ENCODE measurements around the gene GEMIN5. TPM values are rescaled to one million over a fixed set of nuclear protein-coding genes. Genes with fewer than 3 reads are reported as not detected.

GEMIN5 gene
- total and polyA plus RNA-seq, 10 donors = 3.2 to 16.1 (median 13.8) TPM

DNA sequence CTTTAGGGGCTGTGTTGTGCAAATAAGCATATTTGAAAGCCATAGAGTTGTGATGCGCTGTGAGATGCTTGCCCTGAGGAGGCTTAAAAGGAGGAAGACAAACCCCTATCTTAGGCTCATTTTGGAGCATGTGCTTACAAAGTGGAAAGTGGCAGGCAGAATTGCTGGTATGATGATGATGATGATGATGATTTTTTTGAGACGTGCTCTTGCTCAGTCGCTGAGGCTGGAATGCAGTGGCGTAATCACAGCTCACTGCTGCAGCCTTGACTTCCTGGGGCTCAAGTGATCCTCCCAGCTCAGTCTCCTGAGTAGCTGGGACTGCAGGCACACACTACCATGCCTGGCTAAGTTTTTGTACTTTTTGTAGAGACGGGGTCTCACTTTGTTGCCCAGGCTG, 77.9 kb downstream of the GEMIN5 start:
- 24 to 31% (median 26%) methylated on average over 5 of the region's 5 CpGs for WGBS, 5 donors
- intact Hi-C loops (cut with DNase I; ENCODE audit: low total_unique reads) = loop anchor here (5.0 to 10.0 kb wide), 2 partner anchors 75 to 103 kb away; partner anchors contain the start of genes GEMIN5 and LARP1

DNA sequence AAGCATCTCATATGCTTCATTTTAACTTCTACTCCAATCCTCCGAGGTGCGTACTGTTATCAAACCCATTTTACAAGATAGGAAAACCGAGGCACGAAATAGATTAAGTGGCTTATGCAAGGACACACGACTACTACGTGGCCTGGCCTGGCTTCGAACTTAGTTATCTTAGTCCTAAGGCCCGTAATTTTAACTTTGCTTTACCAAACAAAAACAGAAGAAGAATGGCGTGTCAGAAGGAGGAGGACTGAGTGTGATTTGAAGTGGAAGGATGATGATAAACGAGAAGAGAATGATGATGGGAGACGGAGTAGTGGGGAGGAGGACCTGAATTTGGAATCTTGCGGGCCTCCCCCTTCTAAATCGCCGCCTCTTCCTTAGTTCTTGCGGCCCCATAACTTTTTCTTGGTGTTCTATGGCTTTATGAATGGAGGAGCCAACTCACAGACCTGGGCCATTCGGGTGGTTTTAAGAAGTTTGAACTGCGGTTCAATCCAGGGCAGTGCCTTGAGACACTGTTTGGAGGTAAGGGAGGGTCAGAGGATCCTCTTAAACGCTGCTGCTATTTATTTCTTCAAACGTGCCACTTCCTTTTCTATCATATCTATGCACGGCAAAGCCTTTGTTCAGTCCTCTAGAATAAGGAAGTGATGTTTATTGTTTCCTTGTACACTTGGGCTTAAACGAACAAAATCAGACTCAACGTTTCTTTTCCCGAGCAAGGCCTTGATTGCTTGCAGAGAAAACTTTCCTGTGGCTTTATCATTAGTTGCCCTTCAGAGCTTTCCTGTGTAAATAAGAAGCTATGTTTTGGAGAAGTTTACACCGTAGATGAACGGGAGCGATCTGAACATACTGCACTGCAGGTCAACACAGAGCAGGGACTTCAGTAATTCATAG, 78.8 kb downstream of the GEMIN5 start:
- no peaks in the 10 kb centered on the region for H3K9me3 ChIP-seq
- H3K27ac ChIP-seq = peak overlapping the region; percentile 92 to 100 (median 98)
- WGBS, 5 donors = 0 to 1% (median 1%) methylated on average over 26 of the region's 26 CpGs
- H3K36me3 ChIP-seq = peaks cover 0 to 13% (median 7%) of the 10 kb centered on the region in 6 donors
- no peaks in the 10 kb centered on the region for H3K27me3 ChIP-seq (replicated peaks in 1 of 7)
- peaks cover 27 to 63% (median 55%) of the 10 kb centered on the region in 6 donors for H3K4me1 ChIP-seq
- peak overlapping the region; percentile 45 to 88 (median 62) for H3K4me3 ChIP-seq
- peak in 1 of 3 donors; percentile 18 for TF ChIP-seq POLR2AphosphoS5 (IDR thresholded peaks at IDR 0.05)
- TF ChIP-seq POLR2A (IDR thresholded peaks at IDR 0.05) = peak in 1 of 3 donors; percentile 35
- TF ChIP-seq, protein P1, sequence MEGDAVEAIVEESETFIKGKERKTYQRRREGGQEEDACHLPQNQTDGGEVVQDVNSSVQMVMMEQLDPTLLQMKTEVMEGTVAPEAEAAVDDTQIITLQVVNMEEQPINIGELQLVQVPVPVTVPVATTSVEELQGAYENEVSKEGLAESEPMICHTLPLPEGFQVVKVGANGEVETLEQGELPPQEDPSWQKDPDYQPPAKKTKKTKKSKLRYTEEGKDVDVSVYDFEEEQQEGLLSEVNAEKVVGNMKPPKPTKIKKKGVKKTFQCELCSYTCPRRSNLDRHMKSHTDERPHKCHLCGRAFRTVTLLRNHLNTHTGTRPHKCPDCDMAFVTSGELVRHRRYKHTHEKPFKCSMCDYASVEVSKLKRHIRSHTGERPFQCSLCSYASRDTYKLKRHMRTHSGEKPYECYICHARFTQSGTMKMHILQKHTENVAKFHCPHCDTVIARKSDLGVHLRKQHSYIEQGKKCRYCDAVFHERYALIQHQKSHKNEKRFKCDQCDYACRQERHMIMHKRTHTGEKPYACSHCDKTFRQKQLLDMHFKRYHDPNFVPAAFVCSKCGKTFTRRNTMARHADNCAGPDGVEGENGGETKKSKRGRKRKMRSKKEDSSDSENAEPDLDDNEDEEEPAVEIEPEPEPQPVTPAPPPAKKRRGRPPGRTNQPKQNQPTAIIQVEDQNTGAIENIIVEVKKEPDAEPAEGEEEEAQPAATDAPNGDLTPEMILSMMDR (IDR thresholded peaks at IDR 0.05 in 8 of 11, conservative IDR thresholded peaks at IDR 0.05 in 3 of 11) = no peak
- no peak for DNase-seq
- intact Hi-C loops (cut with DNase I; ENCODE audit: low total_unique reads) = no loop called here

More for the DNA sequence above, 77.9 kb downstream of the GEMIN5 start:
- no peaks in the 10 kb centered on the region for H3K27me3 ChIP-seq (replicated peaks in 1 of 7)
- peaks cover 27 to 72% (median 55%) of the 10 kb centered on the region in 6 donors for H3K4me1 ChIP-seq
- peaks cover 0 to 22% (median 14%) of the 10 kb centered on the region in 6 donors for H3K36me3 ChIP-seq
- no peaks in the 10 kb centered on the region for H3K9me3 ChIP-seq
- TF ChIP-seq, protein P1 (IDR thresholded peaks at IDR 0.05 in 8 of 11, conservative IDR thresholded peaks at IDR 0.05 in 3 of 11) = no peak
- TF ChIP-seq POLR2A (IDR thresholded peaks at IDR 0.05) (no peak), POLR2AphosphoS5 (IDR thresholded peaks at IDR 0.05) (peak in 2 of 3 donors; percentile 60)
- H3K27ac ChIP-seq = peak overlapping the region; percentile 92 to 100 (median 98)
- H3K4me3 ChIP-seq = peak overlapping the region; percentile 45 to 88 (median 62)
- no peak for DNase-seq

DNA sequence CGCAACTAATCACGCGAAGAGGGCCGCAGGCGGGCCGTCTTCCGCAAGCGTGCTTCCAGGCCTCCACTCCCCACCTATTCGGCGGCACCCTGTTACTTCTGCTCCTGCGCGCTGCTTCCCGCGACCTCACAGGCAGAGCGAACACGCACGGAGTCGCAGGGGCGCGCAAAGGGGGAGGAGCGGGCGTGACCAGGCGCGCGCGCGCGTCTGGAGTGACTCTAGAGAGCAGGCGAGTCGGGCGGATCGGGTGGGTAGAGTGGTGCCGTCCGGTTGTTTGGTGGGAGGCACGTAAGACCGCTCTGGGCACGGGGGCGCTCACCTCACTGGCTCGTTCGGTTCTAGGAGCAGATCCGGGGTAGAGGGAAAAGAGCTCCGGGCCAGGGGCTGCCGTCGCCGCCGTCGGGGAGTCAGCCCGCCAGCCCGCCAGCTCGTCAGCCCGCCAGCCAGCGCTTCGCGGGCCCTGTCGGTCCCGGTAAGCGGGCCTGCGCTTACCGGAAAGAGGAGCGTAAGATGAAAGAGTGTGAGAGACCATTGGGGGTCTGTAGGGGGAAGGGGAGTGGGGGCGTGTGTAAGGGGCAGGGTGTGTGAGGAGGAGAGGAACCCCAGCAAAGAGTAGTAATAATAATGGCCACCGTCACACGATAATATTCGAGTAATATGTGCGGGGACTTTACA, 79.6 kb downstream of the GEMIN5 start, which contains the start of gene CNOT8:
CNOT8 (plus strand) TSS at position 331 of the 675 bp plus-strand sequence. CDS start 4,652 bp downstream, outside the sequence.
- intact Hi-C loops (cut with DNase I; ENCODE audit: low total_unique reads) = no loop called here
- Histone ChIP-seq H3K4me1 (peaks cover 27 to 55% (median 51%) of the 10 kb centered on the region in 6 donors), H3K4me3 (peak within 1 kb of the TSS; percentile 45 to 88 (median 62)), H3K9me3 (no peaks in the 10 kb centered on the region), H3K27me3 (replicated peaks in 1 of 7) (no peaks in the 10 kb centered on the region), H3K27ac (peak within 1 kb of the TSS; percentile 92 to 100 (median 98)), H3K36me3 (peaks cover 0 to 5% (median 2%) of the 10 kb centered on the region in 6 donors)
- TF ChIP-seq POLR2A (IDR thresholded peaks at IDR 0.05) (peak; percentile 25 to 97 (median 62)), POLR2AphosphoS5 (IDR thresholded peaks at IDR 0.05) (peak; percentile 97 to 99 (median 99))
- TF ChIP-seq, protein P1 (IDR thresholded peaks at IDR 0.05 in 8 of 11, conservative IDR thresholded peaks at IDR 0.05 in 3 of 11) = peak in 1 of 11 experiments; percentile 15
- DNase-seq = peak; percentile 100
- 0% methylated on average over 34 to 65 of the region's 65 CpGs for WGBS, 5 donors
